Measurements from ENCODE around the gene UBR2. TPM values are rescaled to one million over a fixed set of nuclear protein-coding genes. Genes with fewer than 3 reads are reported as not detected.
A peak's percentile ranks its signal among the peaks of the same experiment; 100 is the strongest.

Gene UBR2
- total RNA-seq, 1 donor from 2014 or later = 8.3 TPM

DNA sequence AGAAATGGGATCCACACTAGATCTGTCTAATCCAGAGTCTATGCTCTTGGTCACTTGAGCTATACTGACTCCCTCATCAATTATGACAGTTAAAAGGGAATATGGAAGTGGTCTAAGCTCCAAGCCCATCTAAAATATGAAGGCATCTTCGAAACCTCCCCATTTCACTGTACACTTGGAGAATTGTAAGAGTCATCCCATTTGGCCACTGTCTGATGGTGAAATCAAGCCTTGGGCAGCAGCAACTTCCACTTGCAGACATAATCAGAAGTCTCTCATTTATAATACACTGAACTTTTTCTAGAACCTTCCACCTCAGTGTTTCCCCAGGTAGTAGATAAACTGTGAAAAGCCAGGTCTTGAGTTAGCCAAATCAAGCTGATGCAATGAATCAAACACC is 26.3 kb upstream of the UBR2 start:
- TF ChIP-seq, protein P1, sequence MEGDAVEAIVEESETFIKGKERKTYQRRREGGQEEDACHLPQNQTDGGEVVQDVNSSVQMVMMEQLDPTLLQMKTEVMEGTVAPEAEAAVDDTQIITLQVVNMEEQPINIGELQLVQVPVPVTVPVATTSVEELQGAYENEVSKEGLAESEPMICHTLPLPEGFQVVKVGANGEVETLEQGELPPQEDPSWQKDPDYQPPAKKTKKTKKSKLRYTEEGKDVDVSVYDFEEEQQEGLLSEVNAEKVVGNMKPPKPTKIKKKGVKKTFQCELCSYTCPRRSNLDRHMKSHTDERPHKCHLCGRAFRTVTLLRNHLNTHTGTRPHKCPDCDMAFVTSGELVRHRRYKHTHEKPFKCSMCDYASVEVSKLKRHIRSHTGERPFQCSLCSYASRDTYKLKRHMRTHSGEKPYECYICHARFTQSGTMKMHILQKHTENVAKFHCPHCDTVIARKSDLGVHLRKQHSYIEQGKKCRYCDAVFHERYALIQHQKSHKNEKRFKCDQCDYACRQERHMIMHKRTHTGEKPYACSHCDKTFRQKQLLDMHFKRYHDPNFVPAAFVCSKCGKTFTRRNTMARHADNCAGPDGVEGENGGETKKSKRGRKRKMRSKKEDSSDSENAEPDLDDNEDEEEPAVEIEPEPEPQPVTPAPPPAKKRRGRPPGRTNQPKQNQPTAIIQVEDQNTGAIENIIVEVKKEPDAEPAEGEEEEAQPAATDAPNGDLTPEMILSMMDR (conservative IDR thresholded peaks at IDR 0.05; ENCODE audit: low read depth, low read length) = no peak
- no peak for DNase-seq (ENCODE audit: low read depth)
- no peak overlapping the region for H3K4me3 ChIP-seq (ENCODE audit: low read depth, low read length)

DNA sequence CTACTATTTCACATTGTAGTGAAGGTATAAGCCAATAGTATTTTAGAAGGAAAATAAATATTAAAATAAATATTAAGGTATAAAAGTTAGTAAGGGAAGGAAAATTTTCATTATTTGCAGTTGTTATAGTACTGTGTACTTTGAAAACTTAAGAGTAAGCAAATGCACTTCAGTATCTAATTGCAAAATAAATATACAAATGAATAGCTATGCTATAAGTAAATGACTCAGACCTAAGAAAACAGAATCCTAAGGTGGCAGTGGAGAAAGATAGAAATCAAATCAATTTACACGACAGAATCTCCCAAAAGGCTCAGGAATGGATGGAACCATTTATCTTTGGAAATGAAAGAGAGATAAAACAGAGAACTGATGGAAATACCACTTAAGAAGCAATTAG is 24.7 kb upstream of the UBR2 start:
- DNase-seq (ENCODE audit: low read depth) = no peak
- TF ChIP-seq, protein P1 (conservative IDR thresholded peaks at IDR 0.05; ENCODE audit: low read depth, low read length) = no peak
- H3K4me3 ChIP-seq (ENCODE audit: low read depth, low read length) = no peak overlapping the region

DNA sequence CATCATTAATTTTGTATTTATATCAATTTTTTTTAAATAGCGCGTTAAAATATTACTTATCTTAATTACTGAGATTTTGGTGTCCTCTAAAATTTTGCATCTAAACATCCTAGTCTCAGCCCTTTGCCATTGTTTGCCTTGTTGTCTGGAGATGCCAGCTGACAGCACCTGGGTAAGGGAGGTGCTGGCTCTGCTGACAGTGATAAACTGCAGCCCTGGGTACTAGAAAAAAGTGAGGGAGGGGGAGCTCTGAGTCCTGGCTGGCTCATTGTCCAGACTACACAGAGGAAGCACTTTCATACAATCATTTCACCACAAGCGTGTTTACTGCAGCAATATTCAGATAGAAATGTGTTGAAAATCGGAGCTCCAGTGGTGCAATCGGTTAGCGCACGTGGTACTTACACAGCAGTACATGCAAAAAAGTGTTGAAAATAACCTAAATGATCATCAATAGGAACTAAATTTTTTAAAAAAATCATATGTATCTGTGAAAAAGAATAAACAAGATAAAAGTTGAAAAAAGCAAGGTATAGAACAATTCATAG is 18.5 kb upstream of the UBR2 start:
- H3K4me3 ChIP-seq (ENCODE audit: low read depth, low read length) = no peak overlapping the region
- TF ChIP-seq, protein P1 (conservative IDR thresholded peaks at IDR 0.05; ENCODE audit: low read depth, low read length) = no peak
- DNase-seq (ENCODE audit: low read depth) = no peak

DNA sequence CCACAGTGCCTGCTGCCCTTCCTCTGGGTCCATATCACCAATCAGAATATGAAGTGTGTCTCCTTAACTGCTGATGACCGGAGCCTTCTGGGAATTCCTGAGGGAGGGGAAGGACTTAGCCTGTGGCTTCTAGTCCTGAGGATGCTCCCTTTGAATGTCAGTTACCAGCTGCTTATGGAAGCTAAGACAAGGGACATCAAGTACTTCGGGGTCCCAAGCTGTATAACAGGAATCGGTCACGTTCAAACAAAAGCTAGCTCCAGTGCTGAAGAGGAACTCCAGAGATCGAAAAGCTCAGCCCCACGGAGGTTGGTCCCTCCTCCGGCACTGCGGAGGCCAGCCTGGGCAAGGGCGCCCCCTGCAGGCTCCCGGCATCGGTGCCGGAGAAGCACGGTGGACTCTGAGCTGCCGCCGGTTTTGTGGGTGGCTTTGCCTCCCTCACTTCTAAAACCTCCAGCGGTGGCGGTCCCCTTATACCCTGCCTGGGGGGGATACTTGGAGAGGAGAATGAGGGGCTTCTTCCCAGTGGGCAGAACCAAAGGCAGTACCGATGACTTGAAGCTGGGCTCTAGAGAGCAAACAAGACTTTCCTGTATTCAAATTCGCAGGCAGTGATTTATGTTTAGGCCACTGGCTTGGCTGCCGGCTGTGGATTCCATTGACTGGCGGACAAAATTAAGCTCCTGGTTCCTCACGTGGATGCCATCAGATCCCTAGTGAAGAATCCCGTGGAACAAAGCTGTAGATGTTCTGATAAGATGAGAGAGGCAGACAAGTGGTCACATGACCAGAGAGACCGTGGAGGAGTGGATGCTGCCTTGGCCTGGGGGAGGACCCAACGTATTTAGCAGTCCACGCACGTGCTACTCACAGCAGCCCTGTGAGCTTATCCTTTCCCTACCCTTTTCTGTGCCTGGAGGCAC is 16.2 kb upstream of the UBR2 start:
- no peak for DNase-seq (ENCODE audit: low read depth)
- TF ChIP-seq, protein P1 (conservative IDR thresholded peaks at IDR 0.05; ENCODE audit: low read depth, low read length) = peak; percentile 99
- peak overlapping the region; percentile 61 for H3K4me3 ChIP-seq (ENCODE audit: low read depth, low read length)

DNA sequence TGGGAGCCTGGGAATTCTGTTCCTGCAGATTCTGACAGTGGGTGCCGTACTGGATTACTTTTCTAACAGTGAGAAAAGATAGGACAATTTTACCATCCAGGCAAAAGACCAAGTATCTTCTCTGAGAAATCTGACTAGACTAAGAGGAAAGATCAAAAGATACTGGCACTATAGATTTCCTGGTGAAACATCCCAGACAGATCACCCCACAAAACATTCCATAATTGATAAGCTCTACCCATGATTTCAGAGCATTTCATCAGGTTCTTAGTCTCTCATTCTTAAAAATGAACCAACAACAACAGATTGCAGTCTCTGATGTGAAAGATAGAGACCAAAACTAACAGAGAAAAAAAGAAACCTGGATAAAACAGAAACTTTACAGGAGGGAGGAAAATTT is 13.6 kb upstream of the UBR2 start:
- DNase-seq (ENCODE audit: low read depth) = no peak
- TF ChIP-seq, protein P1 (conservative IDR thresholded peaks at IDR 0.05; ENCODE audit: low read depth, low read length) = no peak
- no peak overlapping the region for H3K4me3 ChIP-seq (ENCODE audit: low read depth, low read length)

DNA sequence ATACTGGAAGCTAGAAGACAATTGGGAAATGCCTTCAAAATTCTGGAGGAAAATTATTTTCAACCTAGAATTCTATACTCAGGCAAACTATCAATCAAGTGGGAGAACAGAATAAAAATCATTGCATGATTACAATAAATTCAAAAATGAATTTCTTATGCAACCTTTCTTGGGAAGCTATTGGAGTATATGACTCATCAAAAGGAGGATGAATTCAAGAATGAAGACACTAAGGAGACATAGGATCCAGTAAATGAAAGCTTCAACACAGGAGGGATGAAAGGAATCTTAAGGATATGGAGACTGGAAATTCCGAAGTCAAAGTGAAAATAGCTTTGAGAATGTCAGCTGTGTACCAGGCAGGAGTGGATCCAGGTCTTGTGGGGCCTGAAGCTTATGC is 12.6 kb upstream of the UBR2 start:
- TF ChIP-seq, protein P1 (conservative IDR thresholded peaks at IDR 0.05; ENCODE audit: low read depth, low read length) = no peak
- H3K4me3 ChIP-seq (ENCODE audit: low read depth, low read length) = no peak overlapping the region
- no peak for DNase-seq (ENCODE audit: low read depth)

Data from epithelial cell of proximal tubule (primary cell).